Myocyte (in vitro differentiated cells): ENCODE results near the gene CIDEA. TPM values are rescaled to one million over a fixed set of nuclear protein-coding genes. Genes with fewer than 3 reads are reported as not detected.
A peak's percentile ranks its signal among the peaks of the same experiment; 100 is the strongest.
"Not testable (repeated sequence)": the region's sequence is repeated elsewhere in the genome, so short reads cannot be mapped to it uniquely, and the experiment has no call there.

Experiments
- DNase-seq: peaks from one replicate; pipeline ENCODE4 v3.0.0-alpha.2; 2012; ENCODE audit warnings: low read depth
- polyA plus RNA-seq: library from polyadenylated mRNA; unstranded; fragments of >200 nt; gene quantifications from one replicate; pipeline ENCODE4 v1.2.1, GENCODE V29; 2012; ENCODE audit warnings: missing spikeins
- total RNA-seq: library from RNA; depleted of rRNA; stranded (reverse); fragments of >200 nt; gene quantifications from 2 replicates; pipeline ENCODE4 v1.2.3, GENCODE V29; 2014

CIDEA gene, protein sequence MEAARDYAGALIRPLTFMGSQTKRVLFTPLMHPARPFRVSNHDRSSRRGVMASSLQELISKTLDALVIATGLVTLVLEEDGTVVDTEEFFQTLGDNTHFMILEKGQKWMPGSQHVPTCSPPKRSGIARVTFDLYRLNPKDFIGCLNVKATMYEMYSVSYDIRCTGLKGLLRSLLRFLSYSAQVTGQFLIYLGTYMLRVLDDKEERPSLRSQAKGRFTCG
- total RNA-seq = not detected in 2 replicates
- not detected for polyA plus RNA-seq

DNA sequence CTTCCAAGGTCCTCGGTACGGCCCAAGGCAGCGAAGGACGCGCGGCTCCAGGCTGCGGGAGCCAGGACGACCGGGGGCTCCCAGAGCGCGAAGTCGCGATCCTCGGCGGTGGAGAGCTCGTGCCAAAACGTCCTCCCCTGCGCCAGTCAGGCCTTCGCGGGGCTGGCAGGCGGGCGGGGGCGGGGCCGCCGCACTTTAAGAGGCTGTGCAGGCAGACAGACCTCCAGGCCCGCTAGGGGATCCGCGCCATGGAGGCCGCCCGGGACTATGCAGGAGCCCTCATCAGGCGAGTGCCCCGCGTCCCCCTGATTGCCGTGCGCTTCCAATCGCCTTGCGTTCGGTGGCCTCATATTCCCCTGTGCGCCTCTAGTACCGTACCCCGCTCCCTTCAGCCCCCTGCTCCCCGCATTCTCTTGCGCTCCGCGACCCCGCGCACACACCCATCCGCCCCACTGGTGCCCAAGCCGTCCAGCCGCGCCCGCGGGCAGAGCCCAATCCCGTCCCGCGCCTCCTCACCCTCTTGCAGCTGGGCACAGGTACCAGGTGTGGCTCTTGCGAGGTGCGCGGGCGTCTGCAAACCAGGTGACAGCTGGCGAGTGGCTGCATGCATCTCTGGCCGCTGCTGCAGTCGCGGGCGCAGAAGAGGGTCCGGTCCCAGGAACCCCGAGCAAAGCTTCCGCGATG is at the start of gene CIDEA:
CIDEA (plus strand) TSS at position 226 of the 684 bp plus-strand sequence; CDS start at position 249, 23 bp downstream.
- no peak for DNase-seq

DNA sequence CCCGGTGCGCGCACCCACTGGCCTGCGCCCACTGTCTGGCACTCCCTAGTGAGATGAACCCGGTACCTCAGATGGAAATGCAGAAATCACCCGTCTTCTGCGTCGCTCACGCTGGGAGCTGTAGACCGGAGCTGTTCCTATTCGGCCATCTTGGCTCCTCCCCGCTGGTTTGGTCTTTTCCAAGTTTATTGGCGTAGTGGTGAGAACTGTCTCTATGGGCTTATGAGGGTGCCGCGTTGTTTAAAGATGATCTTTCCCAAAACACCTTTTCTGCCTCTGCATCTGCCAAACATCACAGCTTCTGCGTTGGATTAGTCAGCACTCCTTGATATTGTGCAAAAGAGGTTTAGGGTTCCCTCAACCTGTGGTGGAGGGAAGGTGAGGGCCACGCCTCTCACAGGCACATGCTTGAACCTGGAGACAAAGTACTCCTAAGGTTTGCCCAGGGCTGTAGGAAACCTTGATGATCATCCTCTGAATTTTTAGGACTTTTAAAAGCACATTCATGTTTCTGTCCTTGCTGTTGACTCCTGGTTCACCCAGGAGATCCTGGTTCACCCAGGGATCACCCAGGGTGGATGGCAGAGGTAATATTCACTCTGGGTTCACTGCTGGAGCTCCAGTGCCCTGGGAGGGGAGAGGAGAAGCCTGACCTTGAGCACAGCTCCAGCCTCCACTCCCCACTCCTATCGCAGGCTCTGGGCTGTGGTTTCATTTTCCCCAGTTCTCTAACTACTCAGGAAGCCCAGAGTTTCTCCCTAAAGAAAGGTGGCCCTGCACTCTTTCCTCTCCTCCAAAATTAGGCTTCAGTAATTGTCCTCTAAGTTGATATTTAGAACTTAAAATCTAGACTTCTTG is 45.6 kb upstream of the CIDEA start:
- not testable (repeated sequence) for DNase-seq

DNA sequence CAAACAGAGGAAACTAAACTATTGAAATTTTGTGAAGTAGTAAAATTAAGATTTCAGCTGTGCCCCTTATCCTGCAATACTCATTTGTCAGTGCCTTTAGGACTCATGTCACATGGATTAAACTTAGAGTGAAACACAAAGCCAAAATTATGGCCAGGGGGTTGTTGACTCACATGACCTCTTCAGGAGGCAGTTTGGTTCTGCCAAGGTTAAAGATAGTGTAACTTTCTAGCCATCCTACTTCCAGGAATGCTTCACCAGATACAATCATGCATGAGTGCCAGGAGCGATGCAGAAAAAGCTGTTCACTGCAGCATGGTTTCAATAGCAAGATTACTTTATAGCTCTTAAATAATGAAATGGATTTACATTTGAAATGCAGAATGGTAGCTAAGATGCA is 41.9 kb upstream of the CIDEA start:
- not testable (repeated sequence) for DNase-seq

DNA sequence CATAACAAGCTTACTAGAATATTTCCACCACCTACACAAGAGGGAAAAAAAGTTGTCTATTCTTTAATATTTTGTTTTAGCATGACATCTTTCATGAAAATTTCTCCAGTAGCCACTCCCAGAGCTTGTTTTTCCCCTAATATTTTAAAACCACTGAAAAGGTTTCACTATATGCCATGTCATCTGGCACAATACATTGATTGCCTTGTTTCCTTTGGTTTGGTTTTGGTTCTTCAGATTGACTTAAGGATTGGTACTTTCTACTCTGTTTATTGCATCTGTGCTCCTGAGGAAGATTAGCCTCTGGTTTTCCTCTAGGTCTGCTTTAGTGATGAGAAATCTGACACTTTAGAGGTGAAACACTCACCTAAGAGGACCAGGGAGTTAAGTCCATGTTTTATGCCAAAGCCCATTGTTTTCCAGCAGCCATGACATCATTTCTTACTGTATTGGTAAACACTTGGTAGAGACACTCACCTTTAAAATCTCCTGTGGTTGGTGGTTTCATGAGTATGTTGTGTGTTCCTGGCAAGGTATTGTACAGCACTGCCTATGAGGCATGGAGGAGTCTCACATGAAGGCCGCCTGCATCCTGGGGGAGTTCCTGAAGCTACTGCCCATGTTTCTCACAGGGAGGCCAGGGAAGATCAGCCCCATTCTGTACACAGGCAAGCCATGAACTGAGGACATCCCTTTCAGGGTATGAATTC is 39.7 kb upstream of the CIDEA start:
- DNase-seq = not testable (repeated sequence)

DNA sequence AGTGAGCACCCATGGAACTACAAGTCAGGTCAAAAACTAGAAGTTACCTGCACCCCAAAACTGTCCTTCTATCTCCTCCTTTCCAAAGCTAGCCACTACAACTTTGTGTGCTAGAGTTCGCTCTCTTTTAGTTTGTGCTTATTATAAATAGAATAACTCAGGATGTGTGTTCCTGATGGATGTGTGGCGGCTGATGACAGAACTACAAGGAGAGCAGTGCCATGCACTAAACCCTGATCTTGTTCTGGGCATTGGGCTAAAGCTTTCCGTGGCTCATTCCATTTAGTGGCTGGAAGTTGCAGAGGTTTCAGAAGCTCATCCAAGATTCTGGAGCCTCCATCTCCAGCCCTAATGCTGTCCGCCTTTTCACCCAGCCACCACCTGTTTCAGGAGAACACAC is 37.7 kb upstream of the CIDEA start:
- DNase-seq = not testable (repeated sequence)

DNA sequence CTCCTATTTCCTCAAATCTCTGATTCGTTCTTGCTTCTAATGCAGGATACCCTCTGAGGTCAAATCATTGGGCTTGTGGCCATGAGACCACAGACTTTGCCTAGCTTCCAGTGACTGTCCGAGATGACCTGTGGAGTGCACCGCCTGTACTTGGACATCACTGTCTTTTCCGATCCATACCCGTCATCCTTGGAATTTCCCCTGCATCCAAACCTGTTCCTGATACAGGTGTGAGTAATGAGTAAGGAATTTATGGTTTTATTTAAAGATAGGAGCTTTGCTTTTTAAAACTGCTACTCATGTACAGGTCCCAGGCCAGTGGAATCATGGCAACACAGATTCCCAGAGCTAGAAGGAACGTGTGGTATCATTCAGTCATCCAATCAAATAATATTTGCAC is 35.6 kb upstream of the CIDEA start:
- not testable (repeated sequence) for DNase-seq

DNA sequence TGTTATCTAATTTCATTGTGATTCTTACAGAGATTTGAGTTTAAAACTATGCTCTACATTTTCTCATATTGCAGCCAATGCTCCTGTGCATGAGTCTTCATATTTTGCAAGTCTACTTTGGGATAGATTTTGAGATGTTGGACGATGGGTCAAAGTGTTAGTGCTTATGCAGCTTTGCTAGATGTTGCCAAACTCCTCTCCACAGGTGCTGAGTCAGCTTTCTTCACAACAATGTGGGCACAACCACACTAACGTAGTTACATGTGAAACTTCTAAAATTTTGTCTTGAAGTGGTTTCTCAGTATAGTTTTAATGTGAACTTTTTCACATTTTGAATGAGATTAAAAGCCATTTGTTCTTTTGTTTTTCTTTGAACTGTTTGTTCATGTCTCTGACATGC is 32.1 kb upstream of the CIDEA start:
- DNase-seq = not testable (repeated sequence)

DNA sequence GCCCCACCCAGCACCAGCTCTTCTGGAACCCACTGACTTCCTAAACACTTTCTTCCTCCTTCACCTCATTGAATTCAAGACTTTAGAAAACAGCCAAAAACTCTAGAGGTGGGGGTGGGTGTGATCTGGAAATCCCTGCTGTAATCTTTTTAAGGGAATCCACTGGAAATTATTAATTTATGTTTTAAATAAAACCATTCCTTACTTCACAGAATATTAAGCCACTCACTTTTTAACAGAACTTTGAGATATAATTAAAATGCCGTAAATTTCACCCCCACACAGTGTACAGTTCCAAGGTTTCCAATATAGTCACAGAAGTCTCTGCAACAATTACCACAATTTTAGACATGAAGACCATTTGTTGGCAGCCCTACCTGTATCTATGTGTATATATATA is 30.8 kb upstream of the CIDEA start:
- not testable (repeated sequence) for DNase-seq

DNA sequence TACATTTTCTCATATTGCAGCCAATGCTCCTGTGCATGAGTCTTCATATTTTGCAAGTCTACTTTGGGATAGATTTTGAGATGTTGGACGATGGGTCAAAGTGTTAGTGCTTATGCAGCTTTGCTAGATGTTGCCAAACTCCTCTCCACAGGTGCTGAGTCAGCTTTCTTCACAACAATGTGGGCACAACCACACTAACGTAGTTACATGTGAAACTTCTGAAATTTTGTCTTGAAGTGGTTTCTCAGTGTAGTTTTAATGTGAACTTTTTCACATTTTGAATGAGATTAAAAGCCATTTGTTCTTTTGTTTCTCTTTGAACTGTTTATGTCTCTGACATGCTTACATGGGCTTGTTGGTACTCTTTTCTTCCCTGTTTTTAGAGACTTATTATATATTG is 27.4 kb upstream of the CIDEA start:
- DNase-seq = not testable (repeated sequence)

DNA sequence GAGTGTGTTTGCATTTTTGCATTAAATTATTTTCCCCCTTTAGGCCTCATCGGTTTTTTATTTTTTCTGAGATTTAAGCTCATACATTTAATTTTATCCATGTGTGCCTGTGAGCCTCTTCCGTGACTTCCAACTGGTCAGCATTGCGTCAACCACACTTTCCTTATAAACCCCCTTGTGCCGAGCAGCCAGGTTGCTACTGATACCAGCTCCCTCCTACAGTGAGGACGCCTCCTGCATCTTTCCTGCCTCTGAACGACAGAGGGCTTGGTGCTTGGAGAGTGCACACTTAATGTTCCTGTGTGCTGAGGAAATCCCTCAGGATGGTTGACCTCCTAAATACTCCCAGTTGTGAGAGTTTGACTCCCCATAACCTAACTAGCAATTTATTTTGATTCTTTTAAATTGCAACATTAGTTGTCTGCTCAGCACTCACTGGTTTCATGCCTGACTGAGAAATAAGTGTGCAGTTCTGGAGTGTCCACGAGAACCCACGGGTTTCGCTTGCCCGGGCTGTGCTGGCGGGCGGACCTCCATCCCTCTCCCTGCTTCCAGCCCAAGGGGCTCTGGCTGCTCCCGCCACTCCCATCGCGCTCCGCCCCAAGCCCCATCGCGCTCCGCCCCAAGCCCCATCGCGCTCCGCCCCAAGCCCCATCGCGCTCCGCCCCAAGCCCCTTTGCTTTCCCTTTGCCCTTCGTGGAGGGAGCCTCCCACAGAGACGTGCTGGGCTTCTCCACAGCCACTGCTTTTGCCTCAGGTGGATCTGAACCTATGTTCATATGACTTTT is 26.6 kb upstream of the CIDEA start:
- not testable (repeated sequence) for DNase-seq

DNA sequence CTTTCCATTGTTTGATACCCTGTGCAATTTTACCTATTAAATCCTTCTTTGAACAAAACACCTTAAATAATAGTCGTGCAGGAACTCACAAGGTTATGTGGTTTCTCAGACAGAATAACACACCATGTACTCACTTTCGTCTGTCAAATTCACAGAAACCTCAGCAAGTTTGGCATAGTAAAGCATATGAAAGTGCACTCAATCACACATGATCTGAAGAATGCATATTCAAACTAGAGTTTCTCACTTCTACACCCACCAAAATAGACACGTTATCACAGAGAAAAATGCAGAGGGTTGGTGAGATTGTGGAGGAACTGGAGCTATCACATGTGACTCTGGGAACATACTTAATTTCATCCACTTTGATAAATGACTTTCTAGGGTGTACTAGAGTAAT is 25.9 kb upstream of the CIDEA start:
- not testable (repeated sequence) for DNase-seq

DNA sequence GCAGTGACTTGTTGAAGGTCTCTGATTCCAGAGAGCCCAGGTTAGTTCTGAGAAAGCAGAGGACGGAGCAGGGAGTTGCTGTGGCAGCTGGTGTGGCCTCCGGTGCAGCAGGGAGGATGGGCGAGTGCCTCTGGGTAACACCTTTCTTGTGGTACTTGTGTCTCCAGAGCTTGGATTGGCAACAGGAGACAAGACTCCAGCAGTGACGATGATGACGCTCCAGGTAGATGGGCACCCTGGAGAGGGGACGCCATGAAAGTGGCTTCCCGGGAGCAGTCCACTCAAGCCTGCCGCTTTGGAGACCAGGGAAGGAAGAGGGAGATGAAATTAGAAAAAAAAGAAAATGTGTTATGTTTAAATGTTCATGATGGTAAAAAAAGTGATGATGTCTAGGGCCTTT is 23.6 kb upstream of the CIDEA start:
- DNase-seq = not testable (repeated sequence)

DNA sequence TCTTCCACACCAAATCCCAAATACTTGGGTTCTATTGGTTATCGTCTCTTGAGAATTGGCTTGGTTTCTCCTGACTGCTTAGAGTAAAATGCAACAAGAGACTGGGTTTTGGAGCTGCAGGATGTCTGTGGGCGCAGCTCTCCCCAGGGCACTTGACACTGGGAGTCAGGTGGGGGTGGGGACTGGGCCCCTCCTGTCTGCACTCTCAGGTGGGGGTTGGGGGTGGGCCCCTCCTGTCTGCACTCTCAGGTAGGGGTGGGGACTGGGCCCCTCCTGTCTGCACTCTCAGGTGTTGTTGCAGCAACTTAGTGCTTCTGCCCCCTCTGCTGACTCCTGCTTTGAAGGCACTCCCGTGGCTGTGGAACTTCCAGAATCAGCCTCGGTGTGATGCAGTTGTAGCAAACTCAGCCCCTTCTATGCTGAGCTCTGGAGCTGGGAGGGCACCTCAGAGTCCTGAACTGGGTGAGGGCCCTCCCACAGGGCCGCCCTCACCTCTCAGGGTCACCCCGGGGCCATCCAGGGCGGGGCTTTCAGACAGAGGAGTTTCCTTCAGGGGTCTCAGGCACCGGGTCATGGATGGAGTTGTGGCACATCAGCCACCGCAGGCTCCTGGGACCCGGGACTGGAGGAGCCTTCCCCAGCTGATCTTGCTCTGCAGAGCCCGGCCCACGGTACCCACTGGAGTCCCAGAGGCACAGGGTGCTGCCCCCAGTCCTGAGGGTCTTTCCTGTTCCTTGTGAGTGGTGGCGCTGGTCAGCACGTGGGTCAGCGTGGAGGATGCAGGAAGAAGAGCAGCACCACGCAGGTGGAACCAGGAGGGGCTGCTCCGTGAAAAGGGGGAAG is 22.9 kb upstream of the CIDEA start:
- DNase-seq = no peak

DNA sequence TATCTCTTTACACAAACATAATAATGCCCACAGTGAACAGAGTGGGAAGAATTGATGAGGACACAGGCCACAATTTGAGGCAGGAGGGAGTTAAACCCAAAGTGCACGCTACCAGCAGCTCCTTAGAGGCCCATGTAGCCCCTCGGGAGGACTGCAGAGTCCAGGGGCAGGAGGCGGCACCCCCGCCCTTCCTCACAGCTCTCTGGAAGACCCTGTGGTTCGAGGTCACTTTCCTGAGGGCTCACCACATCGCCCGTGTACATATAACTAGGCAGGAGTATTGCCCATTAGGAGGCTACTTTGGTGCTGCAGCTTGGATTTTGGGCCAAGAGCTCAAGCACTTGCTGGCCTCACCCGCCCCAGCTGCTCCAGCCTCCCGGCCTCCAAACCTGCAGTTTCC is 22.2 kb upstream of the CIDEA start:
- DNase-seq = no peak

DNA sequence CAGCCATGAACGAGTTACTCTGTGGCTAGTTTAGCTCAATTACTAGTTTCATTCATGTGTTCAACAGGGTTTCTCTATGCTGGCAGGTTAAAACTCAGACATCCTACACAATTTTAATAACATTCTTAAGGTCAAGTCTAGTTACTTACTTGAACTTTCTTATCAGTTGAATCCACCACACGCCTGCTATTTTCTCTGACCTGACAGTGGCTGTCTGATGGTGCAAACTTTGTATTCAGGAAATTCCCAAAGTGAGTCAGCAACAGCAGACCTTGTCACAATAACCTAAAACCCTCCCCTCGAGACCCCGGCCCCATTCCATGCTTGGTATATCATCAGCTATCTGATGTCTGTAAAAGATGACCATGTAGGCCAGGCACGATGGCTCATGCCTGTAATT is 20.8 kb upstream of the CIDEA start:
- DNase-seq = no peak

DNA sequence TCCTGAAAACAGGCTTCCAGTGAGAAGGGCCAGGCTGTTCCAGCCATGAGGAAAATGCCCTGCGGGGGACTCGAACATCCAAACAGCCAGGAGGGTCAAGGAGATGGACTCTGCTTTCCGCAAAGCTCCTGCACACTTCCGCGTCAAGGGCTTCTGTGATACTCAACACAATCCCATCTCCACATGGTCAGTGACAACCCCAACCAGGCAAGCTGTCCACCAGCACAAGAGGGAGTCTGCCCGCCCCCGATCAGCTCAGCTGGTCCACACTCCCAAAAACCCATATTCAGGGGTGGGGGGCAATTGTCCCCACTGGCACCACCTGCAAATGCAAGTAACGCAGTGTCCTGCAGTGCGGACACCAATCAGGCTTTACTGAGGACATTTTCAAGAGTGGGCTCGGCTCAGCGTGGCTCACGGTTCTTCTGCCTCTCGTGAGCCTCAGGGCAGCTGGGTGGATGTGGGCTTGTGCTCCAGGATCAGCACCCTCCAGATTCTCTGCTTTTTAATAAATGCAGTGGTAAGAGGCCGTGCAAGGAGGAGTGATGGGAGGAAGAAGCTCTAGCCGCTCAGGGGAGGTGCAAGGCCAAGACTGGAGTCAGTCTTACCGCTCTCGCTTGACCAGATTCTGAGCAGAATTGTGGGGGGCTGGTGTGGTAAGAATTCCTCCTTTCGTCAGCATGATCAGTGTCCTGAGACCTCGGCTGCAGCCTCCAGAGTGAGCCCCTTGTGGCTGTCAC is 19.5 kb upstream of the CIDEA start:
- no peak for DNase-seq

DNA sequence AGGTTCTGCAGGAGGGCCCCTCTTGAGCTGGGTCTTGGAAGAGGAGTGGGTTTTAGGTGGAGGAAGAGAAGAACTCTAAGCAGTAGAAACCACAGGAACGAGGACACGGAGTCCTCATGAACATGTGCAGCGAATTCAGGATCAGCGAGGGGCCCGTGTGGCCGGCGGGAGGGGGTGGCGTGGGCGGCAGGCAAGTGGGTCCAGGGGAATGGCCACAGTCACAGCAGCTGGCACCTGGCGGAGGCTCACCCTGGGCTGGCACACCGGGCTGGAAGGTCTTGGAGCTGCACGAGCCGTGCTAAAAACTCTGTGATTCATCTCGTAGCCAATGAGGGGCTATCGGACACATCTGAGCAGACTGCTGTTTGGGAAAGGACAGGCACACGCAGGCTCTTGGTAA is 18.0 kb upstream of the CIDEA start:
- DNase-seq = no peak

DNA sequence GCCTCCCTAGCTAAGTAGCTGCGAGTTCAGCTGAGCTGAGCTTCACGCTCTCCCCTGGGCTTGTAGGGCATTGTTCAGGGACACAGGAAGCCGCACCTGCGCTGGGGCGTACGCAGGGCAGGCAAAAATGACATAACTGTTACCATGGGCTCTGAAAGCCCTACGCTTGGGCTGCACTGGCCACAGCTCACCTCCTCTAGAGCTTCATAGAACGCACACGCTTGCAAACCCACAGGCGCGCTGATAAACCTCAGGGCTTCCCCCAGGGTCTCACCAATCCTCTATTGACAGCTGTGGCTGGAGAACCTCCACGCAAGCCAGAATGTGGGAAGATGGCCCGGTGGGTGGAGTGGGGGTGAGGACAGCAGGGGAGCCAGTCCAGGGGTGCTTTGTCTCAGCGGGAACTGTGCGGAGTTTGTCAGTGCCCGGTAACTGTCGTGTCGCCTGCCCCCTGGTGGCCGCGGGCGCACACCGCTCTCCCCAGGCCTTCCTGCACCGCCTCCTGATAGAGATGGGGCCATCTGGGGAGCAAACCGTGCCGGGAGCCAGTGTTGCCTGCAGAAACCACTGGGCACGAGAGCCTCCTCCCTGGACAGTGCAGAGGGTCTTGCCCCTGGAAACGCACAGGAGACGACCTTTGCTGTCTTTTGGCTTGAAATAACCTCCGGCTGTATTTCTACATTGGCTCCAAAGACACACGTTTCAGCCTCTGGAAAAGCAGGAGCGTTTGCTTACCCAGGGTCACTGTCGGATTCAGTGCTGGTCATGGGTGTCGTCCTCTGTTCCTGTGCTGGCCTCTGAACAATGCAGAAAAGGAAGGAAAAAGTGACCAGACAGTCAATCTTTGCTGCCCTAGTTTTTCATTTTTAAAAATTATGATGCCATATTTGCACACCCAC is 17.0 kb upstream of the CIDEA start:
- peak; percentile 55 for DNase-seq
